NCI-H1105 treated with DMSO at 0.1 percent for 48 hours (cell line): ENCODE data around the gene SF3A1.

Experiments used
- DNase-seq: peaks from one replicate; lab custom pipeline; 2025; lab: John Stamatoyannopoulos, UW

SF3A1 gene

DNA sequence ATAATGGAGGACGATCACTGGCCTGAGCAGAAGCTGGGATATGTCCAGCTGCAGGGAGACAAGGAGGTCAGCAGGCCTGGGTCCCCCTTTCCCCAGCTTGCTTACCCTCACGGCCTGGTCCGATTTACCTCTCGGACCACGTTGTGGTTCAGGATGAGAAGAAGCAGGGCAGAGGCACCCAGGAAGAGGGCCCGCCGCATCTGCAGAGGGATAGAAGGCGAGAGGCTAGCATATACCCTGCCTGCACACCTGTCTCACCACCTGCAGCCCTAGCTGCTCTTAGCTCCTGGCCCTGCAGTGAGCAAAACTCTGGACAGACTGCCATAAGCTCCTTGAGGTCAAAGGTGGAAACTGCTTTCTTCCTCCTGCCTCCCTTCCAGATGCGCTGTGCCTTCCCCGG is 29.2 kb upstream of the SF3A1 start:
- DNase-seq, result no peak

DNA sequence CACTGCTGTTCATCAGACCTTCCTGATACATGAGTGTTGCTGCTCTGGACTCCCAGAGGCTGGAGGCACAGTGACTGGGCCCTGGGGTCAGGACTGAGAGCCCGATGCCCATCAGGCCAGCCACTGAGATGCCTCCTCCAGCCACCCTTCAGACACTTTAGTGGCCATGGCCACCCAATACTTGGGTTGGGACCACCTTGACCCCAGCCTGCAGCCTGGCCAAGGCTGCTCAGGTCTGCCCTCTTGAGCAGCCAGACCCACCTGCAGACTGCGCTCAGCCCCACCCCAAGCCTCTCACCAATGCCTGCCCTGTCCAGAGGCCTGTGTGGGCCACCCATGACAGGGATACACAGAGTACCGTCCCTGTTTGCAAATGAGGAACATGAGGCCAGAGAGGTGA is 26.4 kb upstream of the SF3A1 start:
- no peak for DNase-seq

DNA sequence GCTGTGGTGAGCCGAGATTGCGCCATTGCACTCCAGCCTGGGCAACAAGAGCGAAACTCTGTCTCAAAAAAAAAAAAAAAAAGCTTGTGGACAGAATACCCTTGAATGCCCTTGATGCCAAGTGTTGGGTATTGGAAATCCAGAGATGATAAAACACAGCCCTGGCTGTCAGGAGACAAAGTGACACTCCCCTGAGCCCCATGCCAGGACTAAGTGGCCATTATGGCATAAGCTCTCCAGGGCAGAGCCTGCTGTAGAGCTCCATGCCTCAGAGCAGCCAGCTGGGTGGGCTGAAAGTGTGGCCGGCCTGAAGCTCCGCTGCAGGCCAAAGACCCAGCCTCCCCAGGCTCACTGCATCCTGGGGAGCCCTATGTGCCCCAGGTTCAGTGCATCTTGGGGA is 25.6 kb upstream of the SF3A1 start:
- DNase-seq, result no peak

DNA sequence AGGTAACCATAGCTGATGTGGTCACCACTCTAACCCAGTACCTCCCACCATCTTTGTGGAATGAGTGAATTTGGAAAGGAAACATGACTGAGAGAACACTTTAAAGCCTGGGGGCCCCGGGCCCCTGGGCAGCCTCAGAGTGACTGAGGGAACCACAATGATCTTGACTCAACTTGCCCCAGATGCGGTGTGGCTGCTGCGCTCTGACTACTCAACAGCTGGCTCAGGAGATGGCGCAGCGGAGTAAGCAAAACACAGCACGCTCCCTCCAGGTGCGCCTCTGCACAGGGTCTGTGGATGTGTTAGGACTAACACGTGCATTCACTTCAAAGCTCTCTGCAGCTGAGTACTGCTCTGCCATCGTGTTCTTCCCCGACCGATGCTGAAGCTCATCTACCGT is 24.6 kb upstream of the SF3A1 start:
- no peak for DNase-seq

DNA sequence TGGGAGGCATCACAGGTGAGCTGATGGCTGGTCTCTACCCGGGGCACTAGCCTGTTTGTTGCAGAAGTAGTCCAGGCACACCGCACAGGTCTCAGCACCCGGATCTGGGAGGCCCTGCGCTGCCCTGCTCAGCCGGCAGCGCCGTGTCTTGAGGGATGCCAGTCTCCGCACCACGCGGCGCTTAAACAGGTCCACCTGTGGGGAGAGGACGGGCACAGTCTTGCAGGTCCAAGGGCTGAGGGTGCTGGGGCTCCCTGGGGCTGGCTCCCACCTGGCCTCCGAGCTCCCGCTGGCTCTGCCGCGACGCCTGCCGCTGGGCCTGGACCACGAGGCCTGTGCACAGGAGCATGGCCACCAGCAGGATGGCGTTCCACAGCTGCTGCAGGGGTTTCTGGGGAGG is 23.3 kb upstream of the SF3A1 start:
- DNase-seq, result no peak

DNA sequence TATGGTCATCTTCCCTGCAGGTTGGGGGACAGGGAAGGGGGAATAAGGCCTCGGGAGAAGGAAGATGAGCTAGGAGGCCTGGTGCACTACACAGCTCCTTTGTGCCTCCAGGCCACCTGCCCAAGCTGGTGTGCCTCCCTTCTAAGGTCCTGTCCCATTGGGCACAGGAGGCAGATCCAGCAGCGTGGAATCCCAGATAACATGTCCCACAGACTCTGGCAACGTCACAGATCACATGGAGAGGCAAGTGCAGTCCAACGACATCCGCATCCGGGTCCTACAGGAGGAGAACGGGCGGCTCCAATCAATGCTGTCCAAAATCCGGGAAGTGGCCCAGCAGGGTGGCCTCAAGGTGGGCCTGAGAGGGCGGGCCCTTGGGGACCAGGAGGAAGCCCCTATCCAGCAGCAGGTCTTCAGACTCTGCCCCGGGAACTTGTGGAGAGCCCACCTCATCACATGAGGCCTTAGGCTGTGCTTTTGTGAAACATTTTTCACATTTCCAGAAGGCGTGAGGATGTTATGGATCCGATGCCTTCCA is 18.7 kb upstream of the SF3A1 start:
- no peak for DNase-seq

DNA sequence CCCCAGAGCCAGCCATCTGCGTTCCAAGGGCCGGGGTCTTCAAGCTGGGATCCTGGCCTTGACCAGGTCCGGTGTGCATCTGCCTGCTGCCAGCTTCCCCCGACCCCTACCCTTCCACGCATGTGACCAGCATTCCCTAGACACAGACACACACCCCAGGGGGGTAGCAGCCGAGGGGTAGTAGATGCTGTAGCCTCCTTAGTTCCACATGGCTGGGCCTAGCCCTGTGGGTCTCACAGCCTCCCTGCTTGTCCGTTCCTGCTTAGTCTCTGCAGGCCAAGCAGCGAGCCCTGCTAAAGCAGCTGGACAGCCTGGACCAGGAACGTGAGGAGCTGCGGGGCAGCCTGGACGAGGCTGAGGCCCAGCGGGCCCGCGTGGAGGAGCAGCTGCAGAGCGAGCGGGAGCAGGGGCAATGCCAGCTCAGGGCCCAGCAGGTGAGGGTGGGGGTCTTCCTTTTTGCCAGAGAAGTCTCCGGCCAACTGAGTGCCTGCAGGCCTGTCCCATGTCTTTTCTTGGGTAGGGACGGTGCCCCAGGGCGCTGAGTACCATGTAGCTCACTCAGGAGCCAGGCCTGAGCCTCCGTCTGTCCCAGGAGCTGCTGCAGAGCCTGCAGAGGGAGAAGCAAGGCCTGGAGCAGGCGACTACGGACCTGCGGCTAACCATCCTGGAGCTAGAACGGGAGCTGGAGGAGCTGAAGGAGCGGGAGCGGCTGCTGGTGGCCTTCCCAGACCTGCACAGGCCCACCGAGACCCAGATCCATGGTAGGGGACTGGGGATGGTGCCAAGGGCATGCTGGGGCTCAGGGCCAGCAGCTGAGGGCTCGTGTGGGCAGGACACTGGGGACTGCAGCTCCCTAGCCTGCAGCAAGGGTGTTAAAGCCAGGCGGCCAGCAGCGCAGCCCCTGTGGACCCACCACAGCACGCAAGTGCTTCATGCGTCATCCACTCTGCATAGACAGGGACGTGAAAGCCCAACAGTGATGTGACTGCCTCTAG is 16.9 kb upstream of the SF3A1 start:
- DNase-seq, result no peak

DNA sequence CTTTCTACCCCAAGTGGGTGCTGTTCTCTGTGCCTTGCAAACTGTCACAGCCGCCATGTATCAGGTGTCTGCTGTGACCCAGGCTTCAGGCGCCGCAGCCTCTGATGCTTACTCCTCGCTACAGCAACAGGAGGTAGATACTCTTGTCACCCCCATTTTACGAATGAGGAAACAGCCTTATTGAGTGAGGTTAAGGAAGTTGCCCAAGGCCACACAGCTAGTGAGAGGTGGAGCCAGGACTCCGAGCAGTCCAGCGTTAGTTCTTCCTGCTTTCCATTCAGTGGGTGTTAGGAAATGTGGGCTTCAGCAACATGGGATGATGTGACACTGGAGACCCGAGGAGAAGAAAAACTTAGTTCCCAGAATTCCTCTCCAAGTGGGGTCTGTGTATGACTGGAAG is 16.2 kb upstream of the SF3A1 start:
- no peak for DNase-seq

DNA sequence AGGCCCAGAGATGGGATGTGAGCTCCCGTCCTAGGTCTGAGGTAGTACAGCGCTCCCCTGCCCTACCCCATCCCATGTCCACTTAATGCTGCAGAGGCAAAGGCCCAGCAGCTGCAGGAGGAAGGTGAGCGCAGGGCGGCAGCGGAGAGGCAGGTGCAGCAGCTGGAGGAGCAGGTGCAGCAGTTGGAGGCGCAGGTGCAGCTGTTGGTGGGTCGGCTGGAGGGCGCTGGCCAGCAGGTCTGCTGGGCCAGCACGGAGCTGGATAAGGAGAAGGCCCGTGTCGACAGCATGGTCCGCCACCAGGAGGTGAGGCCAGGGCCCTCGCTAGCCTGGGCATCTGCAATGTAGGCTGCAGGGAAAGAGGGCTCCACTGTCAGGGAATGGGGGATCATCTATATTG is 15.3 kb upstream of the SF3A1 start:
- peak; percentile 19 for DNase-seq

DNA sequence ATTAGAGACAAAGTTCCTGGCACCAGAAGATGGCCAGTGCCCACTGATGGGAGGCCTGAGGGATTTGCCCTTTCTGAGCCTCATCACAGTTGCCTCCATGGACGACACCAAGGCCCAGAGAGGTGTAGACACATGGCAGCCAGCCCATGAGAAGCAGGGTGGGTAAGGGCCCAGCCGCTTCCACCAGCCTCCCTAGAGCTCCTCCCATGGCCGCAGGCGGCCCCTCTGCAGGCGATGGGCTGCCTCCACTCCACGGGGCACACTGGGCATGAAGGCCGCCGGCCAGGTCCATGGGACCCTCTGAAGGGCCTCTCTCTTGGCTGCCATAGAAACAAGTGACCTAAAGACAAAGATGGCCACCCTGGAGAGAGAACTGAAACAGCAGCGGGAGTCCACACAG is 14.6 kb upstream of the SF3A1 start:
- DNase-seq, result no peak

DNA sequence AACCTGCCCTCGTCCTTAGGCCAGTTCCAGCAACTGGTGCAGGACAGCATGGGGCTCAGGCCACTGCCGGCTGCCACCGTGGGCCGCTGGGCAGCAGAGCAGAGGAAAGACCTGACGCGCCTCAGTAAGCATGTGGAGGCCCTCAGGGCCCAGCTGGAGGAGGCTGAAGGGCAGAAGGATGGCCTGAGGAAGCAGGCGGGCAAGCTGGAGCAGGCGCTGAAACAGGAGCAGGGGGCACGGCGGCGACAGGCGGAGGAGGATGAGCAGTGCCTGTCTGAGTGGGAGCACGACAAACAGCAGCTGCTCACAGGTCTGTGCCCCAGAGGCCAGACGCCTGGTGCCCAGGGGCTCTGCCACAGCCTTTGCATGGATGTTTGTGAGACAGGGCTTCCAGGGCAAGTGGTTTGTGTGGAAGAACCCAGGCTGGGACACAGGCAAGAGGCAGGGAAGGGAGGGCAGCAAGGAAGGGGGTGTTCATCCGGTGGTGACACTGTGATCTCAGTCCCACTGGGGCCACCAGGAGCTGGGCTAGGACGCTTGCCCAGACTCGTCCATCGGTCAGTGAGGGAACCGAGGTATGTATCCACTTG is 14.0 kb upstream of the SF3A1 start:
- DNase-seq, result no peak

DNA sequence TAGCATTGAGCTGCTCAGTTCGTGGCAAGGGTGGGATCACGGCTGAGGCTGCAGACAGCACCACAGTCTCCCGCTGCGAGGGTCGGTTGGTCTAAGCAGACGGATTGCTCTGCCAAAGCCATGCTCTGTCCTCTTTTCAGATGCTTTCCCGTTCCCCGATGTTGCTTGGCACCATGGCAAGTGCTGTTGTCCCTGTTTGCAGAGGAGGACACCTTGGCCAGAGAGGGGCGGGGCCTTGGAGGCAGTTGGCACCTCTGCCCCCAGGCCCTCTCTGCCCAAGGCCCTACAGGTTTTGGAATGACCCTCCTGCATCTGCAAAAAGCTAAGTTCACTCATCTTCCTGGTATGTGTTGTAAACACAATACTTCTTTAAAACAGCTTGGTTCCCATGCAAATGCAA is 11.7 kb upstream of the SF3A1 start:
- DNase-seq, result no peak

DNA sequence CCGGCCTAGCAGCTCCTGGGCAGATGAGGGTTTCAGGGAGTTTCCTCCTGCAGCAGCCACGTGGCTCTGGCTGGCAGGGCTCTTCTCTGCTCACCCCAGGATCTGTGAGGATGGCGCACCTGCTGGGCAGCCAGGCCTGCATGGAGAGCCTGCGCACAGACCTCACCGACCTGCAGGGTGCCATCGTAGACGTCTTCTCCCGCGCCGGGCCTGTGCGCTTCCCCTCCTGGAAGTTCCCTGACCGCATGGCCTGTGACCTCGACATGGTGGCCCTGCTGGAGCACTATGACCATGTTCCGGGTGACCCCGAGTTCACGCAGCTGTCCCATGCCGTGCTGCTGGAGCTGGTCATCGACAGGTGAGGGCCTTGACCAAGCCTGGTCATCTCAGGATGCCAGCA is 9.2 kb upstream of the SF3A1 start:
- no peak for DNase-seq

DNA sequence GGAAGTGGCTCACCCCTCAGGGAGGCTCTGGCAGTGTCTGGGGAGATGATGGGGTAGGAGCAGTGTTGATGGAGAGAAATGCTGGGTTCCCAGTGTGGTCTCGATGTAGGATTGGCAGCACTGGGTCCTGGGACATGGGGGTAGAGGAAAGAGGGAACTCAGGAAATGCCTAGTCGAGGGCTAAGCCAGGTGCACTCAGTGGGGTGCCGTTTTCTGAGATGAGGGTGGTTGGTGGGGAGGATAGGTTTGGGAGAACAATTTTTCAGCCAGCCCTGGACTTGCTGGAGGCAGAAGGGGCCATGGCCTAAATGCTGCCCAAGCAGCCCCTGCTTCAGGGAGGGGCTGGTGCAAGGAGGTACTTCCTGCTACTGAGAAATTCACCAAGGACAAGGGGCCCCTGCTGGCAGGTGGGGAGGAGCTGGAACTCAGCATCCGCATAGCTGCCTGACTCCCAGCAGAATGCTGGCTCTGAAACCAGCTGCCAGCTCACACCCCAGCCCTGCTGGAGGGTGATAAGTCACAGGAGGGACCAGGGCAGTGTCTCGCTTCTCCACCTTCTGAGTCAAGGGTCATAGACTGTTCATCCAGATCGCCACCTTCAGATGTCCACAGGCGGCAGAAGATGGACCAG is 6.1 kb upstream of the SF3A1 start:
- DNase-seq, result no peak

DNA sequence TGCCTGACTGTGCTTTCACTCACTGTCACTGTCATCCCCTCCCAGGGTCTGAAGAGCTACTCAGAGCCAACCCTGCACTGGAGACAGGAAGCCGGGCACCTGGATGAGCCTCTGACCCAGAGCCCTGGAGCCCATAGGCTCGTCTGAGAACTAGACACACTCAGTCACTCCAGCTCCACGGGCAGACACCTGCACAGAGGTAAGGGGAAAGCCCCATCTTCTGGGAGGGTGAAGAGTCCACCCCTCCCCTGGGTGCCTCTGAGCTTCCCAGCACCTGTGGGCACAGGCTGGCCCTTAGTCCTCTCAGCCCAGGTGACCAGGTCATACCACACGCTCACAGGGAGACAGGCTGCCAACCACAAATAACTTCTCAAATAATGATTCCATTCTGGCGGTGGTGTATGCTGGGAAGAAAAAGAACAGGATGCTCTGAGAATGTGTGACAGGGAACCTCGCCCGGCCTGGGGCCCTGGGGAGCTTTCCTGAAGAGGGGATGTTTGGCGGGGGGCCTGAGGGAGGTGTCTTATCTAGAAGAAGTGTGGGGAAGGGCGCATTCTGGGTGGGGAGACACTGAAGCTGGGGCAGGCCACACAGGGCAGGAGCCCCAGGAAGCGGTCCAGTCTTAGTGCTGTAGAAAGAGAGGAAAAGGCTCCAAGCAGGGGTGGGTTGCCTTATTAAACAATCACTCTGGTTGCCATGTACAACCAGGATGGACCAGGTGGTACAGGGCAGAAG is 5.4 kb upstream of the SF3A1 start:
- no peak for DNase-seq

DNA sequence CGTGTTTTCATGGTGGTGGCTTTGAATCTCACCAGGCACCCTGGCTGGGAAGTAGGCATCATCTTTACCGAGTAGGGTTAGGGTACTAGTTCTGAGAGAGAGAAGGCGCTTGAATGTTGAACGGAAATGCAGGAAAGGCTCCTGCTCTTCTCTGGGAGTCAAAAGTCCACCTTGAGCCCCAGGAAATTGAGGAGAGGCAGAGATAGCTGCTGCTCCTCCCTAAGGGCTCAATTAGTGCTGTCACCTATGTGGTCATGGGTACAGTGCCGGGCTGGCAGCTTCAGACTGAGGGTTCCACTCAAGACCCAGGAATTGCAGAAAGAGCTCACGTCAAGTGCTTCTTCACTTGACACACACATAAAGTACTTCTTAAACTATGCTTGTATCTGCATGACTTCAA is 1.8 kb upstream of the SF3A1 start:
- DNase-seq, result no peak

DNA sequence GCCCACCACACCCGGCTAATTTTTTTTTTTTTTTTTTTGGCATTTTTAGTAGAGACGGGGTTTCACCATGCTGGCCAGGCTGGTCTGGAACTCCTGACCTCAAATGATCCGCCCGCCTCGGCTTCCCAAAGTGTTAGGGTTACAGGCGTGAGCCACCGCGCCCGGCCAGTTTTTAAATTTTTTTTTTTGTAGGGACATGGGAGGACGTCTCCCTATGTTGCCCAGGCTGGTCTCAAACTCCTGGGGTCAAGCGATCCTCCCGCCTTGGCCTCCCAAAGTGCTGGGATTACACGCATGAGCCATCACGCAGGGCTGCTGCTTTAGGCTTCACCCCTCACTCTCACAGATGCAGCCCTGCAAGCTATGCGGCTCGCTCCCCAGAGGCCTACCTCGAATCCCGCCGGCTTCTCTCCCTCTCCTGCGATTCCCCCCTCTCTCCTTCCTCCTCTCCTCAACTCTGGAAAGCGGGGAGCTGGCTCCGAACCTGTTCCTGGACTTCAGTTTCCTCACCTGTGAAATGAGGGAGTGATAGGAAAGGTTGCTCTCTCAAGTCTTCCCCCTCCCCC is 1.0 kb upstream of the SF3A1 start:
- DNase-seq, result no peak

DNA sequence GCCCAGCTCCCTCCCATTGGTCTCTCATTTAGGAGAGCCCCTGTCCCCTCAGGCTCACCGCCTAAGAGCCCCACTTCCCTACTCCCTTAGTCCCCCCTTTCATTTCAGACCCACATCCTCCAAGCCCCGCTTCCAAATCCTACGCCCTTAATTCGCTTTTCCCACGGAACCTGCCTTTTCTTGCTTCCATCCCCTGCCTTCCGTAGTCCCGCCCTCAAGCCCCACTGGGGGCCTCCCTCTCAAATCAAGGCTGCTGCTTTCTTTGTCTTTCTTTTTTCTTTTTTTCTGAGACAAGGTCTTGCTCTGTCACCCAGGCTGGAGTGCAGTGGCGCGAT is 509 bp upstream of the SF3A1 start:
- no peak for DNase-seq

DNA sequence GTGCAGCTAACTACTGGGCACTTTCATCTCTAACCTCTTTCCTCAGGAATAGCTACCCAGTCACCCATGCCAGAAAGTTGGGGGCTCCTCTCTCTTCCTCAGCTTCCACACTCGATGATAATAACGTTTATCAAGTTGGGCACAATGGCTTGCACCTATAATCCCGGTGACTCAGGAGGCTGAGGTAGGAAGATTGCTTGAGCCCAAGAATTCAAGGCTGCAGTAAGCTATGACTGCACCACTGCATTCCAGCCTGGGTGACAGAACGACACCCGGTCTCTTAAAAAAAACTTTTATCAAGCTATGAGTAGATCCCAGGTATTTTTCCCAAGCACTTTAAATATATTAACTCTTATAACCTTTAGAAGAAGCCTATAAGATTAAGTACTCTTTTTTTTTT is 2.0 kb downstream of the SF3A1 start:
- DNase-seq, result no peak

DNA sequence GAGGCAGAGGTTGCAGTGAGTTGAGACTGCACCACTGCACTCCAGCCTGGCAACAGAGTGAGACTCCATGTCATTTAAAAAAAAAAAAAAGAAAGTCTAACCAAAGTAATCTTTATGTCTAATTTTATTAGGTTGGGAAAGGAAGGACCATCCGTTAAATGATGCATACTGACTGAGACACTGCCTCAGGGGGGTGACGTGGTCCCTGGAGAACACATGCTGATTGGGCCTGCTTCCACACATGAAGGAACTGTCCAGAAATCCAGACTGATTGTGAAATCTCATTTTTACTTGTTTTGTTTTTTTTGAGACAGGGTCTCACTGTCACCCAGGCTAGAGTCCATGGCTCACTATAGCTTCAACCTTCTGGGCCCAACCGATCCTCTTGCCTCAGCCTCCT is 5.5 kb downstream of the SF3A1 start:
- no peak for DNase-seq

DNA sequence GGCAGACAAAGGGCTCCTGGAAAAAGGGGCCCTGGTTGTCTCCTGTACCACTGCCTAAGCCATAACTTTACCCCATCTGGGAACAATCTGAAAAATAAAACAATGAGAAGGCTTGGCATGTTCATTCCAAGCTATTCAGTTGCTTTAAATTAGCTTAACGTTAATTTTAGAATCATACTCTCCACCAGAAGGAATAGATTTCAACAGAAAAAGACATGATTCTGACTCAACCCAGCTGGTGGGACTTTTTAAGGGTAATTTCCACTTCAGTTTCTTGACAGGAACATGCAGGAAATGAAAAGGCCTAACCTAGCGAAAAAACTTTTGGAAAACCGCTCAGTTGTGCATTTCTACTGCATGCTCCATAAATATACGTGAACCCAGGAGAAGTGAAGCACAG is 7.9 kb downstream of the SF3A1 start:
- no peak for DNase-seq

DNA sequence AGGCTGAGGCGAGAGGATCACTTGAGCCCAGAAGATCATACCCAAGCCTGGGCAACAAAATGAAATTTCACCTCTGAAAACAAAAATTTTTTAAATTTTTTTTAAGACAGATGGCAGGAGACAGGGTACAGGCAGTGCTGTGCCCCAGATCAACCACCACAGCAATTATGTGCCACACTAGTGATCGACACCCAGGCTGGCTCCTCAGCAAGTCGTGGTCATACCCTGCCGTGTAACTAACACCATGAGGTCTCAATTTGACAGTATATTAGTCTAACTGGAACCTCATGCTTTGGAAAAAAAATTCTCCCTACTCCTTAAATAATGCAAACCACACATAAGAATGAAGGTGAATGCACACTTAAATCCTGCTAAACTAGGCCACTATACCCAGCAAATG is 8.3 kb downstream of the SF3A1 start:
- no peak for DNase-seq
